Hepatocyte (in vitro differentiated cells): Measurements from ENCODE around the gene TP53I3.

Experiments used
- CTCF ChIP-seq: fragments of 200-600 bp; sonication (generic); IDR thresholded peaks from 2 replicates; pipeline ENCODE4 v1.5.1; 2016; ENCODE audit warnings: antibody characterized with exemption, mild to moderate bottlenecking; ENCODE audit not compliant: poor library complexity
- EZH2phosphoT487 ChIP-seq: fragments of 200-600 bp; sonication (generic); IDR thresholded peaks from one replicate; pipeline ENCODE4 v1.6.1; 2018; ENCODE audit warnings: antibody characterized with exemption, mild to moderate bottlenecking, low read depth, moderate library complexity; ENCODE audit not compliant: unreplicated experiment, severe bottlenecking

GRCh38 chr2:24111407-24111901 is 26.8 kb upstream of the TP53I3 start:
- TF ChIP-seq EZH2phosphoT487 (no peak), CTCF (no peak)
